OCI-LY7 (cell line): ENCODE measurements around the gene SCAP. TPM values are rescaled to one million over a fixed set of nuclear protein-coding genes. Genes with fewer than 3 reads are reported as not detected.

Experiments
- BruUV-seq: library from RNA; stranded (reverse); fragments of 400-500 nt; replicated peaks from 2 replicates; lab custom pipeline; 2021; lab: Mats Ljungman, UMichigan
- CTCF ChIA-PET: fragments of 300-600 bp; sonication (Branson Sonifier 250); formaldehyde crosslinking; loops from one replicate; lab custom pipeline; 2022; ENCODE audit warnings: antibody characterized with exemption; ENCODE audit not compliant: unreplicated experiment; lab: Charles Lee
- POLR2A ChIA-PET: fragments of 300-600 bp; sonication (Branson Sonifier 250); formaldehyde crosslinking; loops from one replicate; lab custom pipeline; 2022; ENCODE audit warnings: antibody characterized with exemption; lab: Charles Lee
- DNase-seq: peaks from one replicate; pipeline ENCODE4 v3.0.0-alpha.2; 2015; ENCODE audit warnings: low spot score
- H2AFZ ChIP-seq: fragments of 200-600 bp; sonication (generic), shearing (Covaris generic); 2 replicates; pipeline ENCODE4 v1.6.1; 2014; ENCODE audit warnings: mild to moderate bottlenecking, antibody characterized with exemption, low read length, moderate library complexity
- H3K27ac ChIP-seq: fragments of 200-600 bp; sonication (generic); 2 replicates; pipeline ENCODE4 v1.5.1; 2014; ENCODE audit warnings: mixed run types, low read depth, mild to moderate bottlenecking, moderate library complexity, low read length, inconsistent platforms; ENCODE audit not compliant: poor library complexity, severe bottlenecking
- H3K36me3 ChIP-seq: fragments of 200-600 bp; sonication (generic); 2 replicates; pipeline ENCODE4 v1.6.1; 2014; ENCODE audit warnings: mild to moderate bottlenecking, antibody characterized with exemption, low read length, moderate library complexity, mixed read lengths; ENCODE audit not compliant: insufficient read depth
- H3K4me1 ChIP-seq: fragments of 200-600 bp; sonication (generic); 2 replicates; pipeline ENCODE4 v1.5.1; 2014; ENCODE audit warnings: mild to moderate bottlenecking, low read length; ENCODE audit not compliant: insufficient read depth, poor library complexity, severe bottlenecking
- H3K4me2 ChIP-seq: fragments of 200-600 bp; sonication (generic); 2 replicates; pipeline ENCODE4 v1.6.1; 2014; ENCODE audit warnings: mild to moderate bottlenecking, low read length
- H3K4me3 ChIP-seq: fragments of 200-600 bp; sonication (generic); 2 replicates; pipeline ENCODE4 v1.5.1; 2014; ENCODE audit warnings: mild to moderate bottlenecking, low read depth, low read length; ENCODE audit not compliant: poor library complexity, severe bottlenecking
- H3K79me2 ChIP-seq: fragments of 200-600 bp; sonication (generic); 2 replicates; pipeline ENCODE4 v1.6.1; 2016; ENCODE audit warnings: low read depth, mild to moderate bottlenecking, low read length, moderate library complexity, mixed read lengths; ENCODE audit not compliant: insufficient read depth
- H3K9me2 ChIP-seq: fragments of 200-600 bp; sonication (generic); 2 replicates; pipeline ENCODE4 v1.6.1; 2016; ENCODE audit warnings: mild to moderate bottlenecking, low read length, mixed read lengths; ENCODE audit not compliant: insufficient read depth
- H3K9me3 ChIP-seq: fragments of 200-600 bp; sonication (generic); 2 replicates; pipeline ENCODE4 v1.6.1; 2014; ENCODE audit warnings: mild to moderate bottlenecking, mixed run types, low read length, mixed read lengths
- H4K20me1 ChIP-seq: fragments of 200-600 bp; sonication (generic); 2 replicates; pipeline ENCODE4 v1.6.1; 2014; ENCODE audit warnings: mild to moderate bottlenecking, antibody characterized with exemption, low read length, moderate library complexity, mixed read lengths; ENCODE audit not compliant: insufficient read depth
- EZH2phosphoT487 ChIP-seq: fragments of 200-600 bp; sonication (generic); IDR thresholded peaks from 2 replicates; pipeline ENCODE4 v1.6.1; 2018; ENCODE audit warnings: low read depth, borderline replicate concordance, mild to moderate bottlenecking, mixed run types, antibody characterized with exemption, low read length, moderate library complexity, mixed read lengths
- intact Hi-C: fragments of 100-400 bp; cut with micrococcal nuclease; formaldehyde crosslinking; loops from one replicate; pipeline ENCODE4 v1.10.0; 2022; ENCODE audit not compliant: unreplicated experiment
- total RNA-seq, 2 experiments: library from RNA; depleted of rRNA in 1 of 2; stranded (reverse); fragments of >200 nt in 1 of 2; shearing (Covaris generic) in 1 of 2; gene quantifications; 2 replicates each; pipeline ENCODE4 v1.2.3, GENCODE V29; 2014 to 2022
- TF ChIP-seq, protein P1 (sequence below): fragments of 200-600 bp; sonication (generic); conservative IDR thresholded peaks from 2 replicates; pipeline ENCODE4 v1.5.1; 2014; ENCODE audit warnings: mild to moderate bottlenecking, antibody characterized with exemption, low read length, moderate library complexity, mixed read lengths

Gene SCAP
- total RNA-seq, 2 experiments from 2014 or later = 63.7 to 70.5 TPM

DNA sequence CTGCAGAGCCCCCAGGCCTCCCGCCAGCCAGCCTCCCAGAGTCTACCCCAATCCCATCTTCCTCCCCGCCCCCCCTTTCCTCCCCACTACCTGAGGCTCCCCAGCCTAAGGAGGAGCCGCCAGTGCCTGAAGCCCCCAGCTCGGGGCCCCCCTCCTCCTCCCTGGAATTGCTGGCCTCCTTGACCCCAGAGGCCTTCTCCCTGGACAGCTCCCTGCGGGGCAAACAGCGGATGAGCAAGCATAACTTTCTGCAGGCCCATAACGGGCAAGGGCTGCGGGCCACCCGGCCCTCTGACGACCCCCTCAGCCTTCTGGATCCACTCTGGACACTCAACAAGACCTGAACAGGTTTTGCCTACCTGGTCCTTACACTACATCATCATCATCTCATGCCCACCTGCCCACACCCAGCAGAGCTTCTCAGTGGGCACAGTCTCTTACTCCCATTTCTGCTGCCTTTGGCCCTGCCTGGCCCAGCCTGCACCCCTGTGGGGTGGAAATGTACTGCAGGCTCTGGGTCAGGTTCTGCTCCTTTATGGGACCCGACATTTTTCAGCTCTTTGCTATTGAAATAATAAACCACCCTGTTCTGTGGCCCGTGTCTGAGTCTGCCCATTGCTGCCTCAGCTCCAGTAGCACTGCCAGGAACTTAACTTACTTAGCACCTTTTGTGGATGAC is 62.8 kb downstream of the SCAP start:
- Histone ChIP-seq H4K20me1 (no peaks in the 10 kb centered on the region), H3K4me2 (no peak overlapping the region), H3K9me3 (no peaks in the 10 kb centered on the region), H2AFZ (no peak overlapping the region), H3K36me3 (peaks cover 86% of the 10 kb centered on the region), H3K27ac (no peak overlapping the region), H3K9me2 (no peaks in the 10 kb centered on the region), H3K4me3 (no peak overlapping the region), H3K79me2 (no peaks in the 10 kb centered on the region), H3K4me1 (no peaks in the 10 kb centered on the region)
- CTCF ChIA-PET = no interaction called here
- POLR2A ChIA-PET = interaction anchor here (0.6 kb wide), 1 partner anchor 403 kb away, joined by 3 read pairs; no protein-coding TSS in a partner anchor
- TSS peak; percentile 70 for BruUV-seq
- no peak for TF ChIP-seq EZH2phosphoT487
- TF ChIP-seq, protein P1, sequence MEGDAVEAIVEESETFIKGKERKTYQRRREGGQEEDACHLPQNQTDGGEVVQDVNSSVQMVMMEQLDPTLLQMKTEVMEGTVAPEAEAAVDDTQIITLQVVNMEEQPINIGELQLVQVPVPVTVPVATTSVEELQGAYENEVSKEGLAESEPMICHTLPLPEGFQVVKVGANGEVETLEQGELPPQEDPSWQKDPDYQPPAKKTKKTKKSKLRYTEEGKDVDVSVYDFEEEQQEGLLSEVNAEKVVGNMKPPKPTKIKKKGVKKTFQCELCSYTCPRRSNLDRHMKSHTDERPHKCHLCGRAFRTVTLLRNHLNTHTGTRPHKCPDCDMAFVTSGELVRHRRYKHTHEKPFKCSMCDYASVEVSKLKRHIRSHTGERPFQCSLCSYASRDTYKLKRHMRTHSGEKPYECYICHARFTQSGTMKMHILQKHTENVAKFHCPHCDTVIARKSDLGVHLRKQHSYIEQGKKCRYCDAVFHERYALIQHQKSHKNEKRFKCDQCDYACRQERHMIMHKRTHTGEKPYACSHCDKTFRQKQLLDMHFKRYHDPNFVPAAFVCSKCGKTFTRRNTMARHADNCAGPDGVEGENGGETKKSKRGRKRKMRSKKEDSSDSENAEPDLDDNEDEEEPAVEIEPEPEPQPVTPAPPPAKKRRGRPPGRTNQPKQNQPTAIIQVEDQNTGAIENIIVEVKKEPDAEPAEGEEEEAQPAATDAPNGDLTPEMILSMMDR = no peak
- no peak for DNase-seq
- intact Hi-C loops = no loop called here

DNA sequence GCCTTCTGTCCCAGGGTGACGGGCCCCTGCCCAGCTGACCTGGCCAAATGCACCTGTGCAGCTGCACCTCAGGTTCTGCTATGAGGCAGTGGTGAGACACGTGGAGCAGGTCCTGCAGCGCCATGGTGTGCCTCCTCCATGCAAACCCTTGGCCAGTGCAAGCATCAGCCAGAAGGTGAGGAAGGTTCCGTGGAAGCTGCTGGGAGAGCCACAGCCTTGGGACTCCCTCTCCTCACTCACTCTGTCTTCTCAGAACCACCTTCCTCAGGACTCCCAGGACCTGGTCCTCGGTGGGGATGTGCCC is 63.3 kb downstream of the SCAP start:
- Histone ChIP-seq H3K79me2 (no peaks in the 10 kb centered on the region), H3K9me3 (no peaks in the 10 kb centered on the region), H2AFZ (no peak overlapping the region), H3K4me1 (no peaks in the 10 kb centered on the region), H3K4me3 (no peak overlapping the region), H3K27ac (no peak overlapping the region), H3K9me2 (no peaks in the 10 kb centered on the region), H4K20me1 (no peaks in the 10 kb centered on the region), H3K4me2 (no peak overlapping the region), H3K36me3 (peaks cover 91% of the 10 kb centered on the region)
- intact Hi-C loops = no loop called here
- no peak for DNase-seq
- ChIA-PET POLR2A (interaction anchor here (0.6 kb wide), 1 partner anchor 404 kb away, joined by 3 read pairs; no protein-coding TSS in a partner anchor), CTCF (no interaction called here)
- no TSS peak for BruUV-seq
- TF ChIP-seq, protein P1 = no peak
- no peak for TF ChIP-seq EZH2phosphoT487

DNA sequence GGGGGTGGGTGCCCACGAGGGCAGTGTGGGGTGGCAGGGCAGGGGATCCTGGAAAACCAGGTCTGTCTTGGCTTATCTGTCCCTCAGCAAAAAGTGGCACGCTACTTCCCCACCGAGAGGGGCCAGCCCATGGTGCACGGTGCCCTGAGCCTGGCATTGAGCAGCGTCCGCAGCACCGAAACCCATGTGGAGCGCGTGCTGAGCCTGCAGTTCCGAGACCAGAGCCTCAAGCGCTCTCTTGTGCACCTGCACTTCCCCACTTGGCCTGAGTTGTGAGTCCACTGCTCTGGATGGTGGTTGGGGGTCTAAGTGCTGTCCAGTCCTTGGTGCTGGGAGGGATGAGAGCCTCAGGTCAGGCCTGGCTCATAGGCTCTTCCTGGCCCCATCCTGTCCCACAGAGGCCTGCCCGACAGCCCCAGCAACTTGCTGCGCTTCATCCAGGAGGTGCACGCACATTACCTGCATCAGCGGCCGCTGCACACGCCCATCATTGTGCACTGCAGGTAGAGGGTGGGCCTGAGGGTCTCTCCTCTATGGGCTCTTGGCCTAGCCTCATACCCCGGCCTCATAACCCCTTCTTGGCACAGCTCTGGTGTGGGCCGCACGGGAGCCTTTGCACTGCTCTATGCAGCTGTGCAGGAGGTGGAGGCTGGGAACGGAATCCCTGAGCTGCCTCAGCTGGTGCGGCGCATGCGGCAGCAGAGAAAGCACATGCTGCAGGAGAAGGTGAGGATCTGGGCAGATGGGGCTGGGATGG is 63.9 kb downstream of the SCAP start:
- Histone ChIP-seq H4K20me1 (no peaks in the 10 kb centered on the region), H3K79me2 (no peaks in the 10 kb centered on the region), H3K4me3 (no peak overlapping the region), H3K4me2 (no peak overlapping the region), H3K9me2 (no peaks in the 10 kb centered on the region), H3K9me3 (no peaks in the 10 kb centered on the region), H3K36me3 (peaks cover 88% of the 10 kb centered on the region), H3K27ac (no peak overlapping the region), H2AFZ (no peak overlapping the region), H3K4me1 (no peaks in the 10 kb centered on the region)
- CTCF ChIA-PET = no interaction called here
- intact Hi-C loops = no loop called here
- no TSS peak for BruUV-seq
- no peak for DNase-seq
- POLR2A ChIA-PET = no interaction called here
- TF ChIP-seq, protein P1 = no peak
- no peak for TF ChIP-seq EZH2phosphoT487
